Esophagus muscularis mucosa (tissue), 4 donors: ENCODE data around the gene HTT. TPM values are rescaled to one million over a fixed set of nuclear protein-coding genes. Genes with fewer than 3 reads are reported as not detected.

Experiments used
- DNase-seq: peaks from one replicate; pipeline ENCODE4 v3.0.0-alpha.2; 2017; ENCODE audit errors: extremely low spot score
- H3K27ac ChIP-seq, 4 donors: fragments of 200-600 bp; sonication (generic); replicated peaks in 1 of 4; 1 replicate in 3 of 4; 2 replicates in 1 of 4; pipeline ENCODE4 v1.5.1; 2016 to 2019; ENCODE audit warnings: mild to moderate bottlenecking in 1 of 4
- H3K27me3 ChIP-seq, 4 donors: fragments of 200-600 bp; sonication (generic); one replicate each; pipeline versions ENCODE4 v1.5.1 to v1.6.0; 2016 to 2019
- H3K36me3 ChIP-seq, 4 donors: fragments of 200-600 bp; sonication (generic); one replicate each; pipeline ENCODE4 v1.5.1; 2016 to 2019
- H3K4me1 ChIP-seq, 4 donors: fragments of 200-600 bp; sonication (generic); one replicate each; pipeline ENCODE4 v1.5.1; 2016 to 2019
- H3K4me3 ChIP-seq, 4 donors: fragments of 200-600 bp; sonication (generic); 1 replicate in 2 of 4; 2 replicates in 2 of 4; pipeline ENCODE4 v1.5.1; 2016 to 2019; ENCODE audit warnings: mild to moderate bottlenecking in 4 of 4, moderate library complexity in 1 of 4
- H3K9me3 ChIP-seq, 4 donors: fragments of 200-600 bp; sonication (generic); 1 replicate in 3 of 4; 2 replicates in 1 of 4; pipeline ENCODE4 v1.5.1; 2016 to 2019
- EP300 ChIP-seq: sonication (generic); formaldehyde crosslinking; IDR thresholded peaks from one replicate; pipeline ENCODE4 v1.6.1; 2017; ENCODE audit warnings: antibody characterized with exemption
- POLR2A ChIP-seq: fragments of 450-650 bp; IDR thresholded peaks from one replicate; pipeline ENCODE4 v1.6.1; 2017; ENCODE audit warnings: antibody characterized with exemption, moderate library complexity, mild to moderate bottlenecking, low read depth
- POLR2AphosphoS5 ChIP-seq, 2 donors: sonication (generic); formaldehyde crosslinking; IDR thresholded peaks; one replicate each; pipeline ENCODE4 v1.6.1; 2017; ENCODE audit warnings: antibody characterized with exemption in 2 of 2
- WGBS: methylation state at CpG from one replicate; pipeline ENCODE4 v1.1.5; 2018; 5-methylcytosine and 5-hydroxymethylcytosine counted together
- intact Hi-C: fragments of 100-400 bp; cut with DNase I; formaldehyde crosslinking; loops from one replicate; pipeline ENCODE4 v1.15.1; 2023
- total RNA-seq, 4 donors: library from RNA; depleted of rRNA; stranded (reverse); fragments of >200 nt; gene quantifications; one replicate each; pipeline versions ENCODE4 v1.1.0 to v1.2.1, GENCODE V29; 2016
- TF ChIP-seq, protein P1 (sequence below), 3 experiments: fragments of 200-600 bp in 2 of 3; fragments of 450-650 bp in 1 of 3; sonication (generic) in 2 of 3; IDR thresholded peaks; one replicate each; pipeline ENCODE4 v1.5.1; 2017 to 2019; ENCODE audit warnings: antibody characterized with exemption in 3 of 3, mild to moderate bottlenecking in 2 of 3, moderate library complexity in 1 of 3

Gene HTT
- total RNA-seq, 4 donors from 2014 or later: 30.2 to 65.7 (median 49.3) TPM

GRCh38 chr4:3059943-3060342 lies 14.5 kb upstream of the HTT start:
- intact Hi-C loops: no loop called here
- 91% methylated on average over 6 of the region's 6 CpGs for WGBS
- TF ChIP-seq EP300 (no peak), POLR2A (no peak), POLR2AphosphoS5 (IDR thresholded peaks at IDR 0.05) (no peak)
- TF ChIP-seq, protein P1, sequence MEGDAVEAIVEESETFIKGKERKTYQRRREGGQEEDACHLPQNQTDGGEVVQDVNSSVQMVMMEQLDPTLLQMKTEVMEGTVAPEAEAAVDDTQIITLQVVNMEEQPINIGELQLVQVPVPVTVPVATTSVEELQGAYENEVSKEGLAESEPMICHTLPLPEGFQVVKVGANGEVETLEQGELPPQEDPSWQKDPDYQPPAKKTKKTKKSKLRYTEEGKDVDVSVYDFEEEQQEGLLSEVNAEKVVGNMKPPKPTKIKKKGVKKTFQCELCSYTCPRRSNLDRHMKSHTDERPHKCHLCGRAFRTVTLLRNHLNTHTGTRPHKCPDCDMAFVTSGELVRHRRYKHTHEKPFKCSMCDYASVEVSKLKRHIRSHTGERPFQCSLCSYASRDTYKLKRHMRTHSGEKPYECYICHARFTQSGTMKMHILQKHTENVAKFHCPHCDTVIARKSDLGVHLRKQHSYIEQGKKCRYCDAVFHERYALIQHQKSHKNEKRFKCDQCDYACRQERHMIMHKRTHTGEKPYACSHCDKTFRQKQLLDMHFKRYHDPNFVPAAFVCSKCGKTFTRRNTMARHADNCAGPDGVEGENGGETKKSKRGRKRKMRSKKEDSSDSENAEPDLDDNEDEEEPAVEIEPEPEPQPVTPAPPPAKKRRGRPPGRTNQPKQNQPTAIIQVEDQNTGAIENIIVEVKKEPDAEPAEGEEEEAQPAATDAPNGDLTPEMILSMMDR (IDR thresholded peaks at IDR 0.05): no peak

DNA sequence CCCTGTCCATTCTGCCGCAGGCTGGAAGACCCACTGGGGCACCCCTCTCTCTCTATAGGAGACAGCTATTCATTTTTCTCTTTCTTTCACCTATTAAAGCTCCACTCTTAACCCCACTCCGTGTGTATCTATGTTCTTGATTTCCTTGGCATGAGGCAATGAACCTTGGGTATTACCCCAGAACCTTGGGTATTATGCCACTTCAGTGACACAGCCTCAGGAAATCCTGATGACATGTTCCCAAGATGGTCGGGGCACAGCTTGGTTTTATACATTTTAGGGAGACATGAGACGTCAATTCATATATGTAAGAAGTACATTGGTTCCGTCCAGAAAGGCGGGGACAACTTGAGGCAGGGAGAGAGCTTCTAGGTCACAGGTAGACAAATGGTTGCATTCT lies 13.5 kb upstream of the HTT start:
- Histone ChIP-seq H3K4me1 (no peaks in the 10 kb centered on the region), H3K27me3 (no peaks in the 10 kb centered on the region), H3K9me3 (no peaks in the 10 kb centered on the region), H3K4me3 (no peak overlapping the region), H3K27ac (no peak overlapping the region), H3K36me3 (no peaks in the 10 kb centered on the region)
- WGBS: 85% methylated on average over 6 of the region's 6 CpGs
- intact Hi-C loops: no loop called here
- DNase-seq: no peak
- TF ChIP-seq POLR2A: no peak
- TF ChIP-seq, protein P1 (IDR thresholded peaks at IDR 0.05): no peak
- no peak for TF ChIP-seq EP300
- no peak for TF ChIP-seq POLR2AphosphoS5 (IDR thresholded peaks at IDR 0.05)

More at GRCh38 chr4:3059943-3060342, 14.5 kb upstream of the HTT start:
- Histone ChIP-seq H3K9me3 (no peaks in the 10 kb centered on the region), H3K27ac (no peak overlapping the region), H3K36me3 (no peaks in the 10 kb centered on the region), H3K4me3 (no peak overlapping the region), H3K4me1 (no peaks in the 10 kb centered on the region), H3K27me3 (no peaks in the 10 kb centered on the region)
- no peak for DNase-seq

GRCh38 chr4:3062471-3062870 lies 12.0 kb upstream of the HTT start:
- Histone ChIP-seq H3K27me3 (no peaks in the 10 kb centered on the region), H3K4me1 (no peaks in the 10 kb centered on the region), H3K27ac (no peak overlapping the region), H3K4me3 (no peak overlapping the region), H3K9me3 (no peaks in the 10 kb centered on the region), H3K36me3 (no peaks in the 10 kb centered on the region)
- TF ChIP-seq EP300: no peak
- TF ChIP-seq POLR2A: no peak
- no peak for TF ChIP-seq POLR2AphosphoS5 (IDR thresholded peaks at IDR 0.05)
- TF ChIP-seq, protein P1 (IDR thresholded peaks at IDR 0.05): no peak
- no peak for DNase-seq
- intact Hi-C loops: no loop called here
- 81% methylated on average over 12 of the region's 12 CpGs for WGBS

DNA sequence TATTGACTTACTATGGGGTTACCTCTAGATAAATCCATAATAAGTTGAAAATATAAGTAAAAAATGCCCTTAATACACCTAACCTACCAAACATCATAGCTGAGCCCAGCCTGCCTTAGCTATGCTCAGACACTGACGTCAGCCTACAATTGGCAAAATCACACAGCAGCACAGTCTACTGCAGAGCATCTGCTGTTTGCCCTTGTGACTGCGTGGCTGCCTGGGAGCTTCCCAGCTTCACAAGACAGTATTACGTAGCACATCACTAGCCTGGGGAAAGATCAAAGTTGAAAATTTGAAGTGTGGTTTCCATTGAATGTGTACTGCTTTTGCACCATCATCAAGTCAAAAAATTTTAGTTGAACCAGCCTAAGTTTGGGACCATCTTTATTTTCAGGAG lies 8.9 kb upstream of the HTT start:
- no peaks in the 10 kb centered on the region for H3K9me3 ChIP-seq
- no peaks in the 10 kb centered on the region for H3K27me3 ChIP-seq
- TF ChIP-seq, protein P1 (IDR thresholded peaks at IDR 0.05): no peak
- no peak for TF ChIP-seq POLR2AphosphoS5 (IDR thresholded peaks at IDR 0.05)
- no peak for TF ChIP-seq EP300
- TF ChIP-seq POLR2A: no peak
- H3K4me1 ChIP-seq: no peaks in the 10 kb centered on the region
- H3K27ac ChIP-seq: no peak overlapping the region
- intact Hi-C loops: no loop called here
- no peak overlapping the region for H3K4me3 ChIP-seq
- no peak for DNase-seq
- no peaks in the 10 kb centered on the region for H3K36me3 ChIP-seq
- 92% methylated on average over 3 of the region's 3 CpGs for WGBS

GRCh38 chr4:3066836-3067400 lies 7.6 kb upstream of the HTT start:
- TF ChIP-seq, protein P1 (IDR thresholded peaks at IDR 0.05): no peak
- Histone ChIP-seq H3K4me1 (no peaks in the 10 kb centered on the region), H3K27ac (no peak overlapping the region), H3K4me3 (no peak overlapping the region), H3K9me3 (no peaks in the 10 kb centered on the region), H3K27me3 (no peaks in the 10 kb centered on the region), H3K36me3 (no peaks in the 10 kb centered on the region)
- intact Hi-C loops: no loop called here
- WGBS: 90% methylated on average over 6 of the region's 6 CpGs
- DNase-seq: no peak
